ENCODE results near the gene KLHDC4.

The KLHDC4 gene

DNA sequence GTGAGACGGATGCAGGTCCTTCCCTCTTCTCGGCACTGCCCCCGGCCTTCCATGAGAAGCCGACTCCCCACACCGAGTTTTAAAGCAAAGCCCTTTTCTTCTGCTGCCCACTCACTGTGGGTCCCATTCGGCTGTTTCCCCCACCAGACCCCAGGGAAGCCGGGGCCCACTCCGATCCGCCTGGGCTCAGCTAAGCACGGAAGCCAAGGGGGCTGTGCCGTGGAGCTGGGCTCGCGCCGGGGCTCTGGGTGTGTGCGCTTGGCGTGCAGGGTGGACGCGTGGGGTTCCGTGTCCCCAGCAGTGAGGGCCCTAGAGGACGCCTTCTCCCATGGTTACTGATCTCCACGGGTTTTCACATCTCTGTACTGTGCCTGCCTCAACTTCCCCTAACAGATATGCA lies 68.5 kb downstream of the KLHDC4 start:
- DNase-seq = no peak

DNA sequence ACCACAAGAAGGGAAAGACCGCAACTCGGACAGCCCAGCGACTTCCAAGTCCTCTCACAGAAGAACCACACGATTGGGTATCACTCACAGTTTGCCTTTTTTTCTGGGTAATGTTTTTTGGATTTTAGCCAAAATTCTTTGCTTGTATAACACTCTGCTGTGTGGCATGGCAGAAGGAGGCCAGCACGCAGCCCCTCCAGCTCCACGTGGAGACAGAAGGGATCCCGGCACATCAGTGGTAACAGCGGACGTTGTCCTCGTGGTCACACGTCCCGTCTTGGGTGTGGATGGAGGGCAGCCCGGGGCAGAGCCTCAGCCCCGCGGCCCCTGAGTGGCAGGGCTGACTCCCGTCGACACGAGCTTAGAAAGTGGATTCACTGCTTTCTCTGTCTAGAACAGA lies 69.1 kb downstream of the KLHDC4 start:
- DNase-seq = no peak

GRCh38 chr16:87695534-87695933 lies 70.3 kb downstream of the KLHDC4 start:
- no peak for DNase-seq

- no peak for DNase-seq
These were observed 71.2 kb downstream of the KLHDC4 start for GRCh38 chr16:87694441-87695125.

DNA sequence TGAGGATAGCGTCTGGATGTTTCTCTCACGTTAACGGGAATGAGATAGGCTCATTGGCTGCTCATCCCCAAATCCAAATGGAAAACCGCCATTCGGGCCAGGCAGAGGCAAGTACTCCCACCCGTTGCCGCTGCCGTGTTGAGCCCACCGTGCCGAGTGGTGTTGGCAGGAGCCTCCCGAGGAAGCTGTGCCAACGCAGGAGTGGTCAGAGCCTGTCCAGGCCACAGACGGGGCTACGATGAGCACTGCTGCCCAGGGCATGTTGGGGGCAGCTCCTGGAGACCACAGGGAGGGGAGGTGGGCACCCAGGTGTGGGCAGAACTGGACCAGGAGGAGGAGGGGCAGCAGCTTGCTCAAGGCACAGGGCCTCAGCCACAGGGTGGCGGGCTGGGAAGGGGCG lies 72.0 kb downstream of the KLHDC4 start:
- no peak for DNase-seq

DNA sequence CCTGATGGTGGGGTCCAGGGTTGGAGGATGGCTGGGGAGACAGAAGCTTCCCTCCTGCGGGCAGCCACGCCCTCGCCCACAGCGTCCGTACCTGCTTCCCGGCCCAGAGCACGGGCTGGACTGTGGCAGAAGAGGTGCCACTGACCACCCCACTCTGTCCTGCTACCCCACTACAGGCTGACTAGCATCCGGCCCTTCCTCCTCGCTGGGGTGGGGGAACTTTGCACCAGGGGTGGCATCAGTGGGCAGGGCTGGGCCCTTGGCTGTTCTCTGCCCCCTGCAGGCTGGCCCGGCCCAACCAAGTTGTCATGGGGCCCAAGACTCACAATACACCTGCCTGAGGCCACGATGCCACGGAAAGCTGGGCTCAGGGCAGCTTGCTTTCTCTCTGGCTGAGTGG lies 73.0 kb downstream of the KLHDC4 start:
- DNase-seq = no peak

- no peak for DNase-seq
These were observed 73.6 kb downstream of the KLHDC4 start for GRCh38 chr16:87692176-87692575.

DNA sequence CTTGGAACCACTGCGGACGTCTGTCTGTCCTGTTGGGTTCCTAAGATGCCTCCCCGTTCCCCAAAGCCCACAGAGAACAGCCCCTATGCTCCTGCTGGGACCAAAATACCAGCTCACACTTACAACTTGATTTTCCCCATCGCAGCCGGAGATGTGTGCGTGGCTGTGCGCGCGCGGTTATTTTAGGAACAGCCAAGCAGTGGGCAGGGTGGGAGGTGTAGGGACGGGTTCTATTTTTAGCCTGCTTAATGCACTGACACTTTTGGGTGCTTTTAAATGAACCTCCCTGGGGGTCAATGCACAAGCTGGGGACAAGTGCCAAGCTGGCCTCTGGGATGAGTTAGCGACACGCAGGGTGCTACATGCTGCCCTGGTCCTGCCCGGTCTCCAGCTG lies 74.1 kb downstream of the KLHDC4 start:
- DNase-seq = no peak

DNA sequence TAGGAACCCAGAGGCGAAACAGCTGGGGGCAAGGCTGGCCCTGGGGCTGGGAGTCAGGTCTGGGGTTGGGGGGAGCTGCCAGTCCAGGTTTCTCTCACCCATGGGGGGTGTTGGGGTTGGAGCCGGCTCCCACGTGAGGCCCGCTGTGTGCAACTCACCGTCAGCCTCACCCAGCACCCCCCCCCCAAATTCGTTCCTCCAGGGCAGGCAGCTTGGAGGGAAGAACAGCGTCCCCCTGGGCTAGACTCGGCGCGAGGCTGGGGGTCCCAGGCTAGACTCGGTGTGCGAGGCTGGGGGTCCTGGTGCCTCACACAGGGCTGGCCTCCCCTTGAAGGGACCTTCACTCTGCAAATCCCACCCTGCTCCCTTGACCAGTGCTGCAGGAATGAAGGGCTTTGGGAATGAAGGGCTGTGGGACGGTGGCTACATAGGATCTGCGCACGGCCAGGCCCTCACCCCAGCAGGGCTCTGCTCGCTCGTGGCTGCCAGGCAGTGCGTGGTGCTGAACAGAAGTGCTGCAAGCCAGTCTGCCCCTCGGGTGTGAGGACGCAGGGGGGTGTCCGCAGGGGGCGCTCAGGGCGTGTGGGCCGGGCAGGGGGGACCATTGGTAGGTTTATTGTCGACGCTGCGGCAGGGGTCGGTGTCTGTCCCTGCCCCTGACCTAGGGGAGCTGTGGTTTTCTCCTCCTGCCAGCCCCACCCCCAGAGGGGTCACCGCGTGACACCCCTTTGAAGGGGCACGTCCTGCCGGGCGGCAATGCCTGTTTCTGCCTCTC lies 74.7 kb downstream of the KLHDC4 start:
- no peak for DNase-seq

- no peak for DNase-seq
These were observed 75.8 kb downstream of the KLHDC4 start for GRCh38 chr16:87689956-87690465.

GRCh38 chr16:87688876-87689815 lies 76.6 kb downstream of the KLHDC4 start:
- DNase-seq = no peak

DNA sequence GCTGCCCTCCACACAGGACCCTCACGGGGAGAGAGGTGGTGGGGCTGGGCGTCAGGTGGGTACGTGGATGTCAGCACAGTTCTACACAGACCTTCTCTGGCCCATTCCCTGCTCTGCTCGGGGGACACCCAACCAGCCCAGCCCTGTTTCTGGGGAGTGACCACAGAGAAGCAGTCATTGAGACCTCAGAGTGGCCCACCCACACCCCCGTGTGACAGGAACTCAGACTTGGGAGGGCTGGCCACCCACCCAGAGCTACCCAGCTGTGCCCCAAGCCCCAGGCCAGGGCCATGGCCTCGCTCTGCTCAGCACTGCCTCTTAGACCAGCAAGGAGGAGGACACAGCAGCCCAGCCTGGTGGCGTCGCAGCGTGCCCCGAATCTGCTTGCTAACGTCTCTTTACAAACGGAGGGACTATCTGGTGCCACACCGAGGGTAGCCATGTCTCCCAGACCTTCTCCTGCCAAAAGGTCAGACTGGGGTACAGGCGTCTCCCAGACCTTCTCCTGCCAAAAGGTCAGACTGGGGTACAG lies 77.7 kb downstream of the KLHDC4 start:
- DNase-seq = no peak

DNA sequence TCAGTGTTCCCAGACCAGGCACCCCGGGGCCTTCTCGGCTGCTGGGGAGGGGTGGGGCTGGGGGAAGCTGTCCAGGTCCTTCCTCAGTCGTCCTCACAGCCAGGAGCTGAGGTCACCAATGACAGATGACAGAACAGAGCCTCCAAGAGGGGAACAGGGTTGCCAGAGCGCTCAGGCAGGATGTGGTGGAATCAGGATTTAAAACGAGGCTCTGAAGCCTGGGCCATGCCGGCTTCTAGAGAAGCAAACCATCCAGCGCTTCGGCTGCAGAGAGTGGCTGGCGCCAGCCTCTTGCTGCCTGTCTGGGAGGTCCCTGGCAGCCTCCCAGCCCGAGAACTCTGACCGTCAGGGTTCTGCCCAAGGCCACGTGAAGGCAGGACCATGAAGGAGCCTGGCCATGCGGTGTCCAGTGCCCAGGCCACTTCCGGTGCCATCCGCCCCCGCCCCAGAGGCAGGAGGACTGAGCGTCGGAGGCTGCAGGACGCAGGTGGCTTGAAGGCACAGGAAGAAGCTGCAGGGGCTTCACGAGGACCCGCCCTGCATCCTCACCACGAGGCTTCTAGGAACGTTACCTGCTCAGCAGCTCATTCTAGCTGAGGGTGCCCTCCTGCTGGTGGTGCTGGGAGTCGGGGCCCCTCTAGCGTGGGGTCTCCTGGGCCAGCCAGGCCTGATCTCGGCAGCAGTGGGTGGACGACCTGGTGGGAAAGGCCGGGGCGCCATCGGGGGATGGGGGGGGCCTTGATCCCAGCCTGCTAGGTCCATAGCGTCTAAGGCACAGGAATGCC lies 78.5 kb downstream of the KLHDC4 start:
- no peak for DNase-seq

- no peak for DNase-seq
These were observed 79.1 kb downstream of the KLHDC4 start for GRCh38 chr16:87686697-87687096.

DNA sequence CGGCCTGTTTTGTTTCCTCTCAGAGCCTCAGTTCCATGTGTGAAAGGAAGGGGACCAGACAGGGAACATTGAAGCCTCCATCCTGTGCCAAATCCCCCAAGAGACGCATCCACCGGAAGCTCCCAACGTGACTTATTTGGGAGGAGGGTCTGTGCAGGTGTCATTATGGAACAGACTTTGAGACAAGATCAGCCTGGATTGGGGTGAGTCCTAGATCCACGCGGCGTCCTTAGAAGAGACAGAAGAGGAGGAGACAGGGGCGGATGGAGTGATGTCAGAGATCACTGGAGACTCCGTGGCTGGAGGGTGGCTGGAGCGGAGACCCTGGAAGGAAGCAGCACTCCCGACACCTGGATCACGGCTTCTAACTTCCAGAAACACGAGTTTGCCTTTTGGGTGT lies 80.0 kb downstream of the KLHDC4 start:
- DNase-seq = no peak

DNA sequence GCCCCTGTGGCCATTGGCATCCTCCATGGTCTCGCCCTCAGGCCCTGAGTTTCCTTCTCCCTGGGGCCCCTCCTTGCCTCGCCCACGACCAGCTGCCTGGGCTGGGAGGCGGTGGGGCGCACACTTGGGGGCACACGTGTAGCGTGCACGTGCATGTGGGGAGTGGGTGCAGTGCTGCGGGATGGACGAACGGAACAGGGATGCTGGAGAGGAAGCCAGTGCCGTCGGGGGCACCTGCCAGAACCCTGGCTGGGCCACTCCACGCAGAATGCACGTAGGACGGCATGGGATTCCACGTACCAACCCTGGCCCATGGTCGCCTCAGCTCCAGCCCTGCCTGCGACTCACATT lies 80.4 kb downstream of the KLHDC4 start:
- no peak for DNase-seq

DNA sequence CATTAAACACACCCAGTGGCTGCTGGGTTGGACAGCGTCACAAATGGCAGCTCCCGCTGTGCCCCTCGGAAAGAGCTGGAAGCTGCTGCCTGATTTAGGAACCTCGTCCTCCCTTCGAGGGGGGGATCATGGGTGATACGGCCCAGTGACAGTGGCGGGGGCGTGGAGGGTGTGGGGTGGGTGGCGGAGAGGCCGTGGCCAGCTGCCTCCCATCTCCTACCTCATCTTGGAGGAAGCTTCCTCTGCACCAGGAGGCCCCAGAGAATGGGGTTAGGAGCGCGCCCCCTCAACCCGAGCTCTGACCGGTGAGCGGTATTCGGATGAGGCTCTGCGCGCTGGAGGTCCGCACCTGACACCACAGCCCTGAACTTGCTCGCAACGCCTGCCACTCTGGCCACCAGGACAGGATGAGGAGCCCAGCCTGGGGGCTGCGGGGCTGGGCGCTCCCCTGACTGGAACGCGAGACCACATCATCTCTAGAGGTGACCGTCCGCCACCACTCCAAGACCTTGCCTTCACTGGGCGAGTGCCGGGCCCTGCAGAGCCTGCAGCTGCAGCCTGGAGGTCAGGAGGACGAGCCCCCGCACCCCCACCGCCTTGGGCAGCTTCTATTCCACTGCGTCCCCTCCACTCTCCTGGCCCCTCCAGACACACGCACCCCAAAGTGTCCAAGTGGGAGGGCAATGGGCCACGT lies 80.9 kb downstream of the KLHDC4 start:
- no peak for DNase-seq

DNA sequence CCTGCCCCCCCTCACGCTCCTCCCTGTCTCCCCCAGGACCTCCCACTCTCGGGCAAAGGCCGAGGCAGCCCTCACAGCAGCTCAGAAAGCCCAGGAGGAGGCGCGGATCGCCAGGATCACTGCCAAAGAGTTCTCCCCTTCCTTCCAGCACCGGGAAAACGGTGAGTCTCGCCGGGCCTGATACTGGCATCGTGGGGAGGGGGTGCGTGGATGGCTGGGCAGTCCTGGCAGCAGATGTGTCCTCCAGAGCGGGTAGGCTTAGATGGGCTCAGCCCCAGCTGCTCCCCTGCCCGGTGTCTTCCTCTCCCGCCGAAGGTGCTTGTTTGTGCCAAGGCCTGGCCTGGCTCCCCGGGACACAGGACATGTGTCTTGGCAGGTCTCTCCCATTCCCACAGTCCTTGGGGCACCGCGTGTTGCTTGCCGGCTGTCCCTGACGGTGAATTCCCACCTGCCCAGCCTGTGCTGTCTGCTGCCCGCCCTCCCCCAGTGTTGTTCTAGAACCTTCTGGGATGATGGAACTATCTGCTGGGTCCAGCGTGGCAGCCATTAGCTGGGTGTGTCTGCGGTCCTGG lies 81.6 kb downstream of the KLHDC4 start:
- no peak for DNase-seq

DNA sequence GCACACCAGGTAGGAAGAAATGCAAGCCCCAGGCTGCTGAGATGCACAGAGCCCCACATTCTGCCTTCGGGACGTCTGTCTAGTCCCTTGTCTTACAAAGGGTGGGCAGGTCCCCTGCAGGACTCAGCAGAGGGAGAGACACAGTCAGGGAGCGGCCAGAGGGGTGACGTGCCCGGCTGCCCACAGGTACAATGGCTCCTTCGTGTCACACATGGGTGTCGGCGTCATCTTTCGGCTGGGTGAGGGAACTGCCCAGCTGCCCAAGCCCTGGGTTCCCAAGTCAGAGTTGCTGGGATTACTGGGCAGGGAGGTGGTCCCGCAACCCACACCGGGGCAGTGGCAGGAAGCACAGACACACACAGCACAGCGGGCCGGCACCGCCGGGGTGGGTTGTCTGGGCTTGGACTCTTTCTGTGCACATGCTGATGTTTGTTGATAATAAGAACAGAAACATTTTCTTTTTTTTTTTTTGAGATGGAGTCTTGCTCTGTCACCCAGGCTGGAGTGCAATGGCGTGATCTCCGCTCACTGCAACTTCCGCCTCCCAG lies 82.9 kb downstream of the KLHDC4 start:
- no peak for DNase-seq

GRCh38 chr16:87681981-87682570 lies 83.7 kb downstream of the KLHDC4 start:
- DNase-seq = no peak

Data from NCI-H2081 treated with DMSO at 0.1 percent for 48 hours (cell line).